Stimulated activated CD8-positive, alpha-beta memory T cell treated with anti-CD3 and anti-CD28 coated beads, Interleukin-15, amount 100 ng/mL, for 48 hours (primary cell): ENCODE data around the gene ABCB11.

Experiments
- DNase-seq, 2 donors: peaks; one replicate each; pipeline ENCODE4 v3.0.0-alpha.2; 2020; ENCODE audit warnings: low read depth in 2 of 2

The ABCB11 gene

GRCh38 chr2:168930242-168930641, 100.9 kb downstream of the ABCB11 start:
- no peak for DNase-seq

GRCh38 chr2:168929031-168929430, 102.1 kb downstream of the ABCB11 start:
- no peak for DNase-seq

GRCh38 chr2:168928113-168928831, 102.9 kb downstream of the ABCB11 start:
- DNase-seq: no peak

GRCh38 chr2:168926621-168927386, 104.3 kb downstream of the ABCB11 start:
- no peak for DNase-seq

GRCh38 chr2:168920504-168921157, 110.5 kb downstream of the ABCB11 start:
- no peak for DNase-seq

- DNase-seq: no peak
These were observed 114.8 kb downstream of the ABCB11 start for GRCh38 chr2:168916331-168916675.

GRCh38 chr2:168915441-168916330, 115.4 kb downstream of the ABCB11 start:
- DNase-seq: no peak

GRCh38 chr2:168913495-168913894, 117.6 kb downstream of the ABCB11 start:
- no peak for DNase-seq

GRCh38 chr2:168912901-168913369, 118.2 kb downstream of the ABCB11 start:
- DNase-seq: no peak

- no peak for DNase-seq
These were observed 118.7 kb downstream of the ABCB11 start for GRCh38 chr2:168912466-168912865.

- no peak for DNase-seq
These were observed 120.8 kb downstream of the ABCB11 start for GRCh38 chr2:168910330-168910729.

- DNase-seq: no peak
These were observed 123.0 kb downstream of the ABCB11 start for GRCh38 chr2:168907940-168908662.

GRCh38 chr2:168904358-168904757, 126.8 kb downstream of the ABCB11 start:
- no peak for DNase-seq

GRCh38 chr2:168903888-168904287, 127.2 kb downstream of the ABCB11 start:
- no peak for DNase-seq

- no peak for DNase-seq
These were observed 130.1 kb downstream of the ABCB11 start, which contains the start of gene G6PC2 for GRCh38 chr2:168901003-168901402. Gene G6PC2 (plus strand): TSS chr2:168901291. CDS start chr2:168901332, 41 bp downstream.

GRCh38 chr2:168897449-168897848, 133.7 kb downstream of the ABCB11 start:
- no peak for DNase-seq

- no peak for DNase-seq
These were observed 134.3 kb downstream of the ABCB11 start for GRCh38 chr2:168896783-168897182.

GRCh38 chr2:168895771-168896170, 135.4 kb downstream of the ABCB11 start:
- DNase-seq: no peak

GRCh38 chr2:168894720-168895119, 136.4 kb downstream of the ABCB11 start:
- DNase-seq: no peak

- DNase-seq: no peak
These were observed 137.0 kb downstream of the ABCB11 start for GRCh38 chr2:168894101-168894500.

GRCh38 chr2:168892327-168892726, 138.8 kb downstream of the ABCB11 start:
- no peak for DNase-seq
